ENCODE measurements around the gene ATG10.
"Not testable (repeated sequence)": the region's sequence is repeated elsewhere in the genome, so short reads cannot be mapped to it uniquely, and the experiment has no call there.

DNA sequence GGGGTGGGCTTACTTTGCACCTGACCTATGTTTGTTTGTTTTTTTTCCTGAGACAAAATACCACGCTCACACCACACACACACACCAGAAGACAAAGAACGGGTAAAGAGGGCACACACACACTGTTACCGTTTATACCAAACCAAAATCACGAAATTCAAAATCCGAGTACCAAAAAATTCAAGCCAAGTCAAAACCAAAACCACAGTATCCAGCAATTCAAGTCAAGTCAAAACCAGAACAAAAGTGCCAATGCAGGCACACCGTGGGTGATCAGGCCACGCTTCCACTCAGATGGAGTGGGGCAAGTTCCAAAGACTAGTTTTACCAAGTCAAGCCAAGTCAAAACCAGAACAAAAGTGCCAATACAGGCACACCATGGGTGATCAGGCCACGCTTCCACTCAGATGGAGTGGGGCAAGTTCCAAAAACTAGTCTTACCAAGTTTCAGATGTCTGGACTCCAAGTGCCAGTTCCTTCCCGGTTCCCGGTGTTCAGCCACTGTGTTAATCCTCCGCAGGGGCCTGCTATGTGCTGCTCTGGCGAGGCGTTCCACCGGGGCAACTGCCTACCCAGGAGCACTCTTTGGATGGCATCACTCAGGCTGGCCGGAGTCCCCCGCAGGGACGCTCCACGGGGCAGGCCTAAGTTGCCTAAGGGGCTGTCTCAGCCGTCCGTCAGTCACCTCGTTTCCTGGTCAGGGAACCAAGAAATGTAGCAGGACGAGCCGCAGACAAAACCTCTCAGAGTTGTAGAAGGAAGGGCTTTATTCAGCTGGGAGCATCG lies 300.9 kb downstream of the ATG10 start:
- TF ChIP-seq, protein P1, sequence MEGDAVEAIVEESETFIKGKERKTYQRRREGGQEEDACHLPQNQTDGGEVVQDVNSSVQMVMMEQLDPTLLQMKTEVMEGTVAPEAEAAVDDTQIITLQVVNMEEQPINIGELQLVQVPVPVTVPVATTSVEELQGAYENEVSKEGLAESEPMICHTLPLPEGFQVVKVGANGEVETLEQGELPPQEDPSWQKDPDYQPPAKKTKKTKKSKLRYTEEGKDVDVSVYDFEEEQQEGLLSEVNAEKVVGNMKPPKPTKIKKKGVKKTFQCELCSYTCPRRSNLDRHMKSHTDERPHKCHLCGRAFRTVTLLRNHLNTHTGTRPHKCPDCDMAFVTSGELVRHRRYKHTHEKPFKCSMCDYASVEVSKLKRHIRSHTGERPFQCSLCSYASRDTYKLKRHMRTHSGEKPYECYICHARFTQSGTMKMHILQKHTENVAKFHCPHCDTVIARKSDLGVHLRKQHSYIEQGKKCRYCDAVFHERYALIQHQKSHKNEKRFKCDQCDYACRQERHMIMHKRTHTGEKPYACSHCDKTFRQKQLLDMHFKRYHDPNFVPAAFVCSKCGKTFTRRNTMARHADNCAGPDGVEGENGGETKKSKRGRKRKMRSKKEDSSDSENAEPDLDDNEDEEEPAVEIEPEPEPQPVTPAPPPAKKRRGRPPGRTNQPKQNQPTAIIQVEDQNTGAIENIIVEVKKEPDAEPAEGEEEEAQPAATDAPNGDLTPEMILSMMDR (IDR thresholded peaks at IDR 0.05; ENCODE audit: borderline replicate concordance, extremely low read depth, low read length, poor library complexity, severe bottlenecking), result not testable (repeated sequence)
- not testable (repeated sequence) for TF ChIP-seq EZH2 (IDR thresholded peaks at IDR 0.05; ENCODE audit: borderline replicate concordance, low read depth, low read length, severe bottlenecking)
